Fibroblast of skin of scalp (primary cell): Measurements from ENCODE around the gene CRTC1.
"Not testable (repeated sequence)": the region's sequence is repeated elsewhere in the genome, so short reads cannot be mapped to it uniquely, and the experiment has no call there.

Experiments used
- DNase-seq: peaks from one replicate; pipeline ENCODE4 v3.0.0-alpha.2; 2013

CRTC1 gene

DNA sequence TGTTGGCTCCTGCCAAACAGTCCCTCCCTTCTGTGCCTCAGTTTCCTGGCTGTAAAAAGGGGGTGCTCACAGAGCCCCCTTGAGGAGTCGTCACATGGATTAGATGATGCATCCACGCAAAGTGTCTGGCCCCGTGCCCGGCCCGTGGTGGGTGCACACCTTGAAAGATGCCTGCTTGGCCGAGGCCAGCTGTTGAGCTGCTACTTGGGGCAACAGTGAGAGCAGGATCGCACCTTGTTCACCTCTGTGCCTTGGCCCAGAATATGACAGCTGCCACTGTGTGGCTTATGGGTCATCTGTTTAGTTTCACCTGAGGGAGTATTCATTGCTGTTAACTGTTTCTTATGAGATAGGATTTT, 17.7 kb downstream of the CRTC1 start:
- no peak for DNase-seq

GRCh38 chr19:18704054-18704453, 20.6 kb downstream of the CRTC1 start:
- no peak for DNase-seq

GRCh38 chr19:18704971-18705370, 21.5 kb downstream of the CRTC1 start:
- no peak for DNase-seq

GRCh38 chr19:18708452-18709231, 25.2 kb downstream of the CRTC1 start:
- DNase-seq, result no peak

- no peak for DNase-seq
Observed at GRCh38 chr19:18709546-18709945, 26.1 kb downstream of the CRTC1 start.

DNA sequence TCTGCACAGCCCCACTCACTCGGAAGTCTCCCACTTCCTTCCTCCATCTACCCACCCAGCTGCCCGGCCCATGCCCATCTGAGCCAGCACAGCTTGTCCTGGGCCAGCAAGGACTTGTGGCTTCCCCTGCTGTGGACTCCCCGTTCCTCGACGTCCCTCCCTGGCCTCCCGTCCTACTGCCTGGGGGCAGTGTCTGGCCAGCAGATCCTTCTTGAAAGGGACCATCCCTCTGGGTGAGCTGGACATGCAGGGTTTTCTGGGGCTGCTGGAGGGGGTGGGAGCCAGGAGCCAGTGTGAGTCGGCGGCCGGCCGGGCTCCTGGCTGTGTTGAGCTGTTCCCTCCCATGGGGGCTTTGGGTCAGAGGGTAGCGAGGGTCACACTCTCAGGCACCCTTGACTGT, 26.7 kb downstream of the CRTC1 start:
- DNase-seq, result no peak

DNA sequence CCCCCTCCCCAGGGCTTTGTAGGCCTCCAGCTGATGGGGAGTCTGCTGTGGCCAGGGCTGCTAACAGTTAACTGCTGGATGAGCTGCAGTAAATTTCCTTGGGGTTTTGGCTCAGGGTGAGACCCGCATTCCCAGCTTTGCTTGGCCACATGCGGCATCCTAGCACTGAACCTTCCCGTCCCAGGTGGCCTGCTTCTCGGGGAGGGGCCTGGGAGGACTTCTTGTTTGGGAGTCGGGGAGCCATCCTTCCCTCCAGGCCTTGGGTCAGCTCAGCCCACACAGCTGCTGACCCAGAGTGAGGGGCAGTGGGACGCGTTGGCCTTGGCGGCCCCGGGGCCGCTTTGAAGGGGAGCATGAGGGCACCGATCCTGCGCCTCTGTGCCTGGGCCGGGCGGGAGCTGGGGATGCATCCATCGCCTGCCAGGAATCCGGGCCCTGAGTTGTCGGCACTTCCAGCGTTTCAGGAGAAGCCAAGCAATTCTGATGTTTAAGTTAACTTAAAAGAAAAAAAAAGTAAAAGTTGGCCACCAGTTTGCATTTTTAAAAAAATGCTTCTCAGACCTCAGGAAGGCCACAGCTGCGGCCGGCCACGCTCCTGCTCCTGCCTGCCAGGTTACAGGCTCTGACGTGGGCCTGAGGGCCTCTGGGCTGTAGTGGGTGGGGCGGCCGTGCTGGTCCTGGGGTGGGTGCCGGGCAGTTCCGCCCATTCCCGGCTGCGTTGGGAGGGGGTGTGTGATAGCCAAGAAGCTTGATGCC, 27.7 kb downstream of the CRTC1 start:
- peak; percentile 7 for DNase-seq

DNA sequence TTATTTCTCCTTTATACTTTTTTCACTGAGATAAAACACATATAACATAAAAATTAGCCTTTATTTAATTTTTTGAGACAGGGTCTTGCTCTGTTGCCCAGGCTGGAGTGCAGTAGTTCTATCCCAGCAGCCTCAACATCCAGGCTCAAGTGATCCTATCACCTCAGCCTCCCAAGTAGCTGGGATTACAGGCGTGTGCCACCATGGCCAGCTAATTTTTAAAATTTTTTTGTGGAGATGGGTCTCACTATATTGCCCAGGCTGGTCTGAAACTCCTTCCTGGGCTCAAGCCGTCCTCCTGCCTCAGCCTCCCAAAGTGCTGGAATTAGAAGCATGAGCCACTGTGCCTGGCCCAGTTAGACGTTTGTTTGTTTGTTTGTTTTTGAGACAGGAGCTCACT, 28.4 kb downstream of the CRTC1 start:
- no peak for DNase-seq

GRCh38 chr19:18712981-18713380, 29.5 kb downstream of the CRTC1 start:
- peak; percentile 31 for DNase-seq

GRCh38 chr19:18713550-18714117, 30.2 kb downstream of the CRTC1 start:
- DNase-seq, result no peak

GRCh38 chr19:18715416-18715815, 31.9 kb downstream of the CRTC1 start:
- DNase-seq, result no peak

- DNase-seq, result no peak
Observed at GRCh38 chr19:18716857-18717256, 33.4 kb downstream of the CRTC1 start.

GRCh38 chr19:18717601-18718000, 34.1 kb downstream of the CRTC1 start:
- DNase-seq, result no peak

DNA sequence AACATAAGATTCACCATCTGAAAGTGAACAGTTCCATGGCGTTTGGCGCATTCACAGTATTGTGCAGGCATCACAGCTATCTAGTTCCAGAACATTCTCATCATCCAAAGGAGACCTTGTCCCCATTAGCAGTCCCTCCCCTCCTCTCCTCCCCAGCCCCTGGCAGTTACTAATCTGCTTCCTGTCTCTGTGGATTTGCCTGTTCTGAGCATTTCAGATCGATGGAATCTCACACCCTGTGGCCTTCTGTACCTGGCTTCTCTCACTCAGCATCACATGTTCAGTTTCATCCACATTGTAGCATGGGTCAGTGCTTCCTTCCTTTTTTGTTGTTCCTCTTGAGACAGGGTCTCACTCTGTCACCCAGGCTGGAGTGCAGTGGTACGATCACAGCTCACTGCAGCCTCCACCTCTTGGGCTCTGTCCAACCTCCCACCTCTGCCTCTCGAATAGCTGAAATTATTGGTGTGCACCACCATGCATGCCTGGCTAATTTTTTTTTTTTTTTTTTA, 34.6 kb downstream of the CRTC1 start:
- DNase-seq, result no peak

GRCh38 chr19:18718846-18719458, 35.5 kb downstream of the CRTC1 start:
- no peak for DNase-seq

DNA sequence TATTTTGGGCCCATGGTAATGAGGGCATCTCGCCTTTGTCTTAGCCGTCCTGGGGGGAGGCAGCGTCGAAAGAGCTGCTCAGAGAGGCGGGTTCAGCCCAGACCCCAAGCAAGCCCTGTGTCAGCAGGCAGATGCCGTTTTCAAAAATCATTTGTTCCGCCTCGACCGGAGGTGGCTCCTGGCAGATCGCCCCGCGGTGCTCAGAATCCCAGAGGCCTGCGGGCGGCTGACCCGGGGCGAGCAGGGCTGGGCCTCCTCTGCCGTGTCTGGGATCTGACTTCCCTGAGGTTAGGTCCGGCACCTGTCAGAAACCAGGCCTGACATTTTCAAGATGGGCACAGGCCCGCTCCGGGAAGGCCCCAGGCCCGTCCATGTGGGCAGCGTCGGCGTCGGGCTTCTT, 36.1 kb downstream of the CRTC1 start:
- DNase-seq, result no peak

GRCh38 chr19:18723871-18724377, 40.4 kb downstream of the CRTC1 start:
- DNase-seq, result no peak

DNA sequence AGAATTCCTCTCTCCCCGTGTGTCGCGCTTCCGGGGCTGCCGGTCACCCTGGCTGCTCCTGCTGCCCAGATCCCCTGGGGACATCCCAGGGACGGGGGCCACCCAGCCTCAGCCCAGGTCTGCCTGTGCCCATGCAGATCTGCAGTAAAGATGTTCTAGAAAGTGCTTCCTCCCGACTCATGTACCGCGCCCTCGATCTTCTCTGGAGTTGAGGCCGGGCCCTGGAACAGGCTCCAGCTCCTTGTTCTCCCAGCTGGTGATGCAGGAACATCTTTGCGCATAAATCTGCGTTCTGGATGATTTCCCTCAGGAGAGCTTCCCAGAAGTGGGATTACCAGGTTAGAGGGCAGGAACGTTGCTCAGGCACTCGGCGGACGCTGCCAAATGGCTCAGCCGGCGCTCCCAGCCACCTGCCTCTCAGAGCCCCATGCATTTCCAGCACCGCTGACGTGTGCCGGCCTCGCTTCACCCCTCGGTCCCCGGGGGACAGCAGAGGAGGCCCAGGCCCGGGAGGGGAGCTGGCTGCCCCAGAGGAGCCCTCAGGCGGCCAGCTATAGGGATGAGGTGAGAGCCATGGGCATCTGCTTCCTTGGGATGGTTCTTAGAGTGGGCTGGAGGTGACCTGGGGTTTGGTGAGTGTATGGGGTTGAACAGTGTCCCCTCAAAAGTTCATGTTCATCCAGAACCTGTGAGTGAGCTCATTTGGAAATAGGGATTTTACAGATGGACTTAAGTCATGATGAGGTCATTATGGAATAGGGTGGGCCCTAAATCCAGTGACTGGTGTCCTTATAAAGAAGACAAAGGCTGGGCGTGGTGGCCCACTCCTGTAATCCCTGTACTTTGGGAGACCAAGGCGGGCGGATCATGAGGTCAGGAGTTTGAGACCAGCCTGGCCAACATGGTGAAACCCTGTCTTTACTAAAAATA, 42.6 kb downstream of the CRTC1 start:
- no peak for DNase-seq

- no peak for DNase-seq
Observed at GRCh38 chr19:18726846-18727245, 43.4 kb downstream of the CRTC1 start.

GRCh38 chr19:18727602-18728001, 44.1 kb downstream of the CRTC1 start:
- DNase-seq, result not testable (repeated sequence)

GRCh38 chr19:18729933-18730530, 46.6 kb downstream of the CRTC1 start:
- no peak for DNase-seq
